ENCODE measurements around the gene PARD3. TPM values are rescaled to one million over a fixed set of nuclear protein-coding genes. Genes with fewer than 3 reads are reported as not detected.

Gene PARD3
- total RNA-seq, 1 experiment from 2014 or later = 46.3 TPM

DNA sequence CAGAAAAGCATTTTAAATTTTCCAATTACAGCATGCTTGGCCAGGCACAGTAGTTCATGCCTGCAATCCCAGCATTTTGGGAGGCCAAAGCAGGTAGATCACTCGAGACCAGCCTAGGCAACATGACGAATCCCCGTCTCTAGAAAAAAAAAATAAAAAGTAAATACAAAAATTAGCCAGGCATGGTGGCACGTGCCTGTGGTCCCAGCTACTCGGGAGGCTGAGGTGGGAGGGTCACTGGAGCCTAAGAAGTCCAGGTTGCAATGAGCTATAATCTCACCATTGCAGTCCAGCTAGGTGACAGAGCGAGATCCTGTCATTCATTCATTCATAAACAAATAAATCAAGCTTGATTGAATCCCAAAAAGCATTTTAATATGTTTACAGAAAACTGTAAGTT lies 234.9 kb downstream of the PARD3 start (continued):
- TF ChIP-seq POLR2AphosphoS5 (IDR thresholded peaks at IDR 0.05; ENCODE audit: low read depth, low read length) (no peak), ELF1 (IDR thresholded peaks at IDR 0.05; ENCODE audit: borderline replicate concordance, low read depth) (no peak), SIN3A (IDR thresholded peaks at IDR 0.05; ENCODE audit: low read depth) (no peak), EGR1 (IDR thresholded peaks at IDR 0.05; ENCODE audit: low read depth) (no peak), JUND (IDR thresholded peaks at IDR 0.05) (no peak)
- TF ChIP-seq, protein P1, sequence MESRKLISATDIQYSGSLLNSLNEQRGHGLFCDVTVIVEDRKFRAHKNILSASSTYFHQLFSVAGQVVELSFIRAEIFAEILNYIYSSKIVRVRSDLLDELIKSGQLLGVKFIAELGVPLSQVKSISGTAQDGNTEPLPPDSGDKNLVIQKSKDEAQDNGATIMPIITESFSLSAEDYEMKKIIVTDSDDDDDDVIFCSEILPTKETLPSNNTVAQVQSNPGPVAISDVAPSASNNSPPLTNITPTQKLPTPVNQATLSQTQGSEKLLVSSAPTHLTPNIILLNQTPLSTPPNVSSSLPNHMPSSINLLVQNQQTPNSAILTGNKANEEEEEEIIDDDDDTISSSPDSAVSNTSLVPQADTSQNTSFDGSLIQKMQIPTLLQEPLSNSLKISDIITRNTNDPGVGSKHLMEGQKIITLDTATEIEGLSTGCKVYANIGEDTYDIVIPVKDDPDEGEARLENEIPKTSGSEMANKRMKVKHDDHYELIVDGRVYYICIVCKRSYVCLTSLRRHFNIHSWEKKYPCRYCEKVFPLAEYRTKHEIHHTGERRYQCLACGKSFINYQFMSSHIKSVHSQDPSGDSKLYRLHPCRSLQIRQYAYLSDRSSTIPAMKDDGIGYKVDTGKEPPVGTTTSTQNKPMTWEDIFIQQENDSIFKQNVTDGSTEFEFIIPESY (IDR thresholded peaks at IDR 0.05; ENCODE audit: extremely low read depth, insufficient replicate concordance, low read length) = no peak

DNA sequence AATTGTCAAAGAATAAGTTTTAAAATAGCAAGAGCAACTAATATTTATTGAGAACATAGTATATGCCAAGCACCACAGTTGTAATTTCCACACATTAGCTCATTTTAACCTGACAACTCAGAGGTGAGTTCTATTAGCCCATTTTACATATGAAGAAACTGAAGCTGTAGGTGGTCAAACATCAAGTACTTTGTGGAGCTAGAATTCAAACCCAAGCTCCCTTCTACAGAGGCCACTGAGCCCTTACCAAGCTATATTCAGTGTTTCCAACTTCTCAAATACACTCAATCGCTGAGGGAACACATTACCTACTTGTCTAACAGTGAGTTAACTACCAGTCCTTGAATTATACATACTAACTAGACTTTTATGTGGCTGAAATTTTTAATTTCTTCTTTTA lies 236.6 kb downstream of the PARD3 start:
- ChIA-PET CTCF (no interaction called here), RAD21 (ENCODE audit: low non-redundant PET in 1 of 2, low total read pairs in 2 of 2, uncharacterized antibody in 2 of 2, unreplicated experiment in 2 of 2) (no interaction called here), POLR2A (interaction anchor here (1.2 kb wide), 1 partner anchor 12 kb away, joined by 3 read pairs; no protein-coding TSS in a partner anchor)
- Histone ChIP-seq H3K27me3 (ENCODE audit: insufficient read depth, low read length) (no peaks in the 10 kb centered on the region), H3K9ac (ENCODE audit: low read length) (no peak overlapping the region), H3K27ac (ENCODE audit: low read depth, low read length) (no peak overlapping the region), H3K79me2 (ENCODE audit: insufficient read depth, low read length) (peaks cover 12% of the 10 kb centered on the region), H3K9me2 (ENCODE audit: insufficient read depth) (no peaks in the 10 kb centered on the region), H3K36me3 (ENCODE audit: control insufficient read depth in 1 of 2, insufficient read depth in 2 of 2, low read length in 2 of 2) (no peaks in the 10 kb centered on the region), H3K4me2 (ENCODE audit: low read length) (no peak overlapping the region), H3K9me3 (ENCODE audit: control insufficient read depth in 1 of 2, insufficient read depth in 1 of 2, low read depth in 1 of 2, low read length in 2 of 2) (no peaks in the 10 kb centered on the region), H4K20me1 (ENCODE audit: insufficient read depth) (no peaks in the 10 kb centered on the region), H3K4me1 (ENCODE audit: control insufficient read depth in 1 of 2, insufficient read depth in 2 of 2, low read length in 2 of 2) (peaks cover 6 to 18% of the 10 kb centered on the region in 2 experiments; a peak in 3 of 4 replicates), H2AFZ (ENCODE audit: low read depth, low read length, poor library complexity, severe bottlenecking) (no peak overlapping the region), H3K4me3 (replicated peaks in 1 of 2; ENCODE audit: low read depth in 1 of 2, low read length in 2 of 2) (no peak overlapping the region)
- ATAC-seq (no peak), DNase-seq (ENCODE audit: low read depth, low spot score) (no peak)
- TF ChIP-seq CEBPB (IDR thresholded peaks at IDR 0.05; ENCODE audit: low read depth) = no peak
- no peak for TF ChIP-seq YY1 (IDR thresholded peaks at IDR 0.05; ENCODE audit: extremely low read depth, insufficient replicate concordance, low read depth, low read length)
- TF ChIP-seq RAD21 (IDR thresholded peaks at IDR 0.05; ENCODE audit: low read depth) = no peak
- TF ChIP-seq, protein P2, sequence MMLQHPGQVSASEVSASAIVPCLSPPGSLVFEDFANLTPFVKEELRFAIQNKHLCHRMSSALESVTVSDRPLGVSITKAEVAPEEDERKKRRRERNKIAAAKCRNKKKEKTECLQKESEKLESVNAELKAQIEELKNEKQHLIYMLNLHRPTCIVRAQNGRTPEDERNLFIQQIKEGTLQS (IDR thresholded peaks at IDR 0.05) = no peak
- intact Hi-C loops (cut with micrococcal nuclease) = no loop called here
- BruUV-seq (replicated peaks) = no TSS peak

Measured in HCT116 (cell line).